Embryonic facial prominence (tissue), 1 donor: ENCODE data around the gene TERB2.
"Not testable (repeated sequence)": the region's sequence is repeated elsewhere in the genome, so short reads cannot be mapped to it uniquely, and the experiment has no call there.

Experiments
- DNase-seq: peaks from one replicate; pipeline ENCODE4 v3.0.0-alpha.2; 2016; ENCODE audit errors: extremely low spot score

The TERB2 gene

GRCh38 chr15:45003731-45004410 is 47.4 kb downstream of the TERB2 start:
- not testable (repeated sequence) for DNase-seq

GRCh38 chr15:45004590-45005175 is 48.2 kb downstream of the TERB2 start:
- DNase-seq: not testable (repeated sequence)

GRCh38 chr15:45009046-45009445 is 52.6 kb downstream of the TERB2 start:
- DNase-seq: no peak

- not testable (repeated sequence) for DNase-seq
Observed at GRCh38 chr15:45015114-45015513, 58.6 kb downstream of the TERB2 start.

DNA sequence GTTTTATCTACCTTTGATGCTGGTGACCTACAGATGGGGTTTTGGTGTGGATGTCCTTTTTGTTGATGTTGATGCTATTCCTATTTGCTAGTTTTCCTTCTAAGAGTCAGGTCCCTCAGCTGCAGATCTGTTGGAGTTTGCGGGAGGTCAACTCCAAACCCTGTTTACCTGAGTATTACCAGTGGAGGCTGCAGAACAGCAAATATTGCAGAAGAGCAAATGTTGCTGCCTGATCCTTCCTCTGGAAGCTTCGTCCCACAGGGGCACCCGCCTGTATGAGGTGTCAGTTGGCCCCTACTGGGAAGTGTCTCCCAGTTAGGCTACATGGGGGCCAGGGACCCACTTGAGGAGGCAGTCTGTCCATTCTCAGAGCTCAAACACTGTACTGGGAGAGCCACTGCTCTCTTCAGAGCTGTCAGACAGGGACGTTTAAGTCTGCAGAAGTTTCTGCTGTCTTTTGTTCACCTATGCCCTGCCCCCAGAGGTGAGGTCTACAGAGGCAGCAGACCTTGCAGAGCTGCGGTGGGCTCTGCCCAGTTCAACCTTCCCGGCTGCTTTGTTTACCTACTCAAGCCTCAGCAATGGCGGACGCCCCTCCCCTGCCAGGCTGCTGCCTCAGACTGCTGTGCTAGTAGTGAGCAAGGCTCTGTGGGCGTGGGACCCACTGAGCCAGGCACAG is 63.9 kb downstream of the TERB2 start:
- DNase-seq: not testable (repeated sequence)

GRCh38 chr15:45020901-45021259 is 64.4 kb downstream of the TERB2 start:
- DNase-seq: not testable (repeated sequence)

GRCh38 chr15:45021348-45021747 is 64.9 kb downstream of the TERB2 start:
- DNase-seq: no peak

GRCh38 chr15:45022871-45023658 is 66.6 kb downstream of the TERB2 start, which contains the start of gene SORD:
Gene SORD (plus strand): TSS chr15:45023195. CDS start chr15:45023284, 89 bp downstream.
- DNase-seq: peak; percentile 61

GRCh38 chr15:45023659-45024225 is 67.3 kb downstream of the TERB2 start:
- DNase-seq: no peak

DNA sequence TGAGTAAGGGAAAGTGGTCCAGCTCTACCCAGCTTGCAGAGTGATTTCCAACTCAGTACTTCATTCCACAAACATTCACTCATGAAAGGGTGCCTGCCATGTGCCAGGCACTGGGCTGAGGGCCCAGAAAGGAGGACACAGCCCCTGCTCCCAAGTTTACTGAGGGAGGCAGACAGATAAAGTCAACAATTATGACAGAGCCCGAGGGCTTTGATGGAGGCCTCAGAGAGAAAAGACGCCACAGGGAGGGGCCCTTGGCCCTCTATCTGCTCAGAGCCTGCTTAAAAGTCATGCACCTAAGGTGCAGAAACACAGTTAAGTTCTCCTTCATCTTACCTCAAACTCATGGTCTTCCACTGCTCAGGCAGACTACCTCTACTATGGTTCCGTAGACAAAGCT is 68.2 kb downstream of the TERB2 start:
- DNase-seq: not testable (repeated sequence)

DNA sequence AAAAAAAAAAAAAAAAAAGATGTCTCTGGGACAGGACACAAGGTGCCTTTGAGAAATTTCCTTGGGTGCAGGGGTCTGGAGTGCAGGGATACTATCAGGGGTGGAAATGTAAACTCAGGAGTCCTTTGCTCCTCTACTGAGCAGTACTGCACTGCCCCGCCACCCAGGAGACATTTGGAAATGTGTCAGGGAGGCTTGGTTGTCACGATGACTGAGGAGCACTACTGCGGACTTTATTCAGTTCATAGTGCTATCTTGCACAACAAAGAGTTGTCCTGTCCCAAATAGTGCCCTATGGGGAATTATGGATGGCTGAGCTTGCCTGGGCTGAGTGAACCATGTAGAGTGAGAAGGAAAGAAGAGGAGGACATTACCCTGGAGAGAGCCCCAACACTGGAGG is 69.1 kb downstream of the TERB2 start:
- DNase-seq: not testable (repeated sequence)

DNA sequence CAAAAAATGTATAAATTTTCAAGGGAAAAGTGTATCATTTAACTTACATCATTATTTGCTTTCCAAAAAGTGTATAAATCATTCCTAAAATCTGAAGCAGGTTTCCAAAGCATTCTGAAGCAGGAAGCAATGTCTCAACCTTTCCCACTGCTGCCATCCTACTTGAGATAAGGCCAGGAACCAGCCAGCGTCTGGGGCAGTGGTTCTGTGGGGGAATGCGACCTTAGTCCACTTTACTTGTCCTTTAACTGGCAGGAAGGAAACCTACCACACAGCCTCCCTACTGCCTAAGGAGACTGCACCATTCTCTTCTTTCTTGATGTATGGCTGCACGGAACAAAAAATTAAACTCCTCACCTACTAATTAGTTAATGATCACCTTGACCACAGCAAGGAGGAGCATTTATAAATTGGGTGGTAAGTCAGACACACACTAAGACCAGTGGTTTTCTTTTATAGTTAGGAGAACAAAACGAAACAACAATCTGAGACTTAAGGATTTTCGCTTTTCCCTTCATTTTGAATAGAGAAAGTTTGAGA is 70.2 kb downstream of the TERB2 start:
- DNase-seq: no peak

- no peak for DNase-seq
Observed at GRCh38 chr15:45027220-45027619, 70.7 kb downstream of the TERB2 start.
